SK-N-SH treated with all-trans-retinoic acid at 6 μM for 48 hours (cell line): ENCODE measurements around the gene OR51B5.

Experiments used
- ATAC-seq: fragments of 200-7000 bp; cut with Tn5 transposase; 3 replicates; pipeline ENCODE4 v1.9.1; 2020; ENCODE audit warnings: mild to moderate bottlenecking, moderate library complexity
- ARNTL ChIP-seq: fragments of 450-650 bp; formaldehyde crosslinking; IDR thresholded peaks from 2 replicates; pipeline ENCODE4 v1.5.0; 2020; ENCODE audit warnings: low read depth, mild to moderate bottlenecking, moderate library complexity, borderline replicate concordance
- BACH2 ChIP-seq: fragments of 250-450 bp; sonication (Bioruptor Pico); IDR thresholded peaks from 2 replicates; pipeline ENCODE4 v1.9.0; 2021; ENCODE audit warnings: mild to moderate bottlenecking, borderline replicate concordance
- CREB5 ChIP-seq: fragments of 250-450 bp; sonication (Bioruptor Pico); IDR thresholded peaks from 2 replicates; pipeline ENCODE4 v1.5.1; 2020; ENCODE audit warnings: low read depth, mild to moderate bottlenecking, moderate library complexity
- CSDC2 ChIP-seq: fragments of 250-450 bp; sonication (Bioruptor Pico); IDR thresholded peaks from 2 replicates; pipeline ENCODE4 v1.5.0; 2020; ENCODE audit warnings: mild to moderate bottlenecking, moderate library complexity
- CSRNP3 ChIP-seq: fragments of 250-450 bp; sonication (Bioruptor Pico); IDR thresholded peaks from 2 replicates; pipeline ENCODE4 v1.5.1; 2021; ENCODE audit warnings: mild to moderate bottlenecking, moderate library complexity
- ESRRG ChIP-seq: fragments of 250-450 bp; sonication (Bioruptor Pico); IDR thresholded peaks from 2 replicates; pipeline ENCODE4 v1.6.1; 2021; ENCODE audit warnings: mild to moderate bottlenecking
- GLIS3 ChIP-seq: fragments of 250-450 bp; sonication (Bioruptor Pico); IDR thresholded peaks from 2 replicates; pipeline ENCODE4 v1.5.0; 2020; ENCODE audit warnings: mild to moderate bottlenecking, moderate library complexity
- ISL1 ChIP-seq: fragments of 250-450 bp; sonication (Bioruptor Pico); IDR thresholded peaks from 2 replicates; pipeline ENCODE4 v2.1.2; 2022; ENCODE audit warnings: mild to moderate bottlenecking, moderate library complexity
- OSR1 ChIP-seq: fragments of 250-450 bp; sonication (Bioruptor Pico); IDR thresholded peaks from 2 replicates; pipeline ENCODE4 v1.8.0; 2022; ENCODE audit warnings: moderate library complexity, mild to moderate bottlenecking, inconsistent platforms
- PATZ1 ChIP-seq: fragments of 250-450 bp; sonication (Bioruptor Pico); IDR thresholded peaks from 2 replicates; pipeline ENCODE4 v1.8.0; 2020; ENCODE audit warnings: mild to moderate bottlenecking, moderate library complexity, borderline replicate concordance
- POU6F1 ChIP-seq: fragments of 250-450 bp; sonication (Bioruptor Pico); IDR thresholded peaks from 2 replicates; pipeline ENCODE4 v1.8.0; 2021; ENCODE audit warnings: low read depth, mild to moderate bottlenecking, moderate library complexity, borderline replicate concordance
- PPARA ChIP-seq: fragments of 250-450 bp; sonication (Bioruptor Pico); IDR thresholded peaks from 2 replicates; pipeline ENCODE4 v1.5.0; 2020; ENCODE audit warnings: mild to moderate bottlenecking, borderline replicate concordance
- RARB ChIP-seq: fragments of 250-450 bp; sonication (Bioruptor Pico); IDR thresholded peaks from 2 replicates; pipeline ENCODE4 v1.8.0; 2021; ENCODE audit warnings: mild to moderate bottlenecking, moderate library complexity
- SNAI2 ChIP-seq: fragments of 250-450 bp; sonication (Bioruptor Pico); IDR thresholded peaks from 2 replicates; pipeline ENCODE4 v1.5.0; 2020; ENCODE audit warnings: mild to moderate bottlenecking, moderate library complexity
- TCF4 ChIP-seq: fragments of 250-450 bp; sonication (Bioruptor Pico); IDR thresholded peaks from 2 replicates; pipeline ENCODE4 v1.8.0; 2021; ENCODE audit warnings: mild to moderate bottlenecking, moderate library complexity, borderline replicate concordance
- TOX ChIP-seq: fragments of 250-450 bp; sonication (Bioruptor Pico); IDR thresholded peaks from 2 replicates; pipeline ENCODE4 v1.8.0; 2021; ENCODE audit warnings: mild to moderate bottlenecking, moderate library complexity, borderline replicate concordance
- TSHZ2 ChIP-seq: fragments of 250-450 bp; sonication (Bioruptor Pico); IDR thresholded peaks from 2 replicates; pipeline ENCODE4 v1.5.0; 2020; ENCODE audit warnings: mild to moderate bottlenecking, moderate library complexity
- ZC3H10 ChIP-seq: fragments of 250-450 bp; sonication (Bioruptor Pico); IDR thresholded peaks from 2 replicates; pipeline ENCODE4 v1.5.1; 2021; ENCODE audit warnings: mild to moderate bottlenecking, moderate library complexity
- ZFP3 ChIP-seq: fragments of 250-450 bp; sonication (Bioruptor Pico); IDR thresholded peaks from 2 replicates; pipeline ENCODE4 v1.5.0; 2020; ENCODE audit warnings: mild to moderate bottlenecking, moderate library complexity
- ZFP30 ChIP-seq: fragments of 450-650 bp; formaldehyde crosslinking; IDR thresholded peaks from 2 replicates; pipeline ENCODE4 v1.5.0; 2022; ENCODE audit warnings: mild to moderate bottlenecking, moderate library complexity
- ZNF565 ChIP-seq: fragments of 450-650 bp; formaldehyde crosslinking; conservative IDR thresholded peaks from 2 replicates; pipeline ENCODE4 v1.5.0; 2020; ENCODE audit warnings: low read depth, mild to moderate bottlenecking, moderate library complexity
- ZNF70 ChIP-seq: fragments of 450-650 bp; formaldehyde crosslinking; IDR thresholded peaks from 2 replicates; pipeline ENCODE4 v1.5.0; 2020; ENCODE audit warnings: mild to moderate bottlenecking, moderate library complexity
- ZNF8 ChIP-seq: fragments of 450-650 bp; formaldehyde crosslinking; IDR thresholded peaks from 2 replicates; pipeline ENCODE4 v1.5.0; 2020; ENCODE audit warnings: mild to moderate bottlenecking, moderate library complexity

The OR51B5 gene

GRCh38 chr11:5368502-5369043, 25.2 kb upstream of the OR51B5 start:
- no peak for ATAC-seq
- TF ChIP-seq PPARA (CRISPR knock-in tag) (no peak), ESRRG (CRISPR knock-in tag) (no peak)

GRCh38 chr11:5367448-5368074, 24.2 kb upstream of the OR51B5 start:
- ATAC-seq = peak; percentile 76
- TF ChIP-seq TCF4 (CRISPR knock-in tag) = peak; percentile 65
- peak; percentile 97 for TF ChIP-seq ISL1
- TF ChIP-seq ZC3H10 (CRISPR knock-in tag) = no peak
- TF ChIP-seq CREB5 (CRISPR knock-in tag) = peak; percentile 85; the same call in 1 of the 2 replicates
- TF ChIP-seq ZFP30 (CRISPR knock-in tag) = peak; percentile 60; the same call in 1 of the 2 replicates
- TF ChIP-seq ZNF70 (CRISPR knock-in tag) = 0 out of 2 replicates have a peak, but pooled peaks have one; percentile 17
- peak; percentile 93; the same call in 1 of the 2 replicates for TF ChIP-seq PATZ1
- TF ChIP-seq ZFP3 (CRISPR knock-in tag) = peak; percentile 98
- peak; percentile 96 for TF ChIP-seq OSR1 (CRISPR knock-in tag)
- TF ChIP-seq BACH2 (CRISPR knock-in tag) = peak; percentile 40; the same call in 1 of the 2 replicates
- peak; percentile 54; the same call in 1 of the 2 replicates for TF ChIP-seq ZNF8
- TF ChIP-seq SNAI2 (CRISPR knock-in tag) = peak; percentile 99
- TF ChIP-seq POU6F1 (CRISPR knock-in tag) = 0 out of 2 replicates have a peak, but pooled peaks have one; percentile 32
- peak; percentile 79; the same call in 1 of the 2 replicates for TF ChIP-seq ESRRG (CRISPR knock-in tag)
- TF ChIP-seq CSRNP3 = no peak
- TF ChIP-seq ZNF565 = peak; percentile 72; the same call in 1 of the 2 replicates
- no peak for TF ChIP-seq ARNTL (CRISPR knock-in tag)
- no peak for TF ChIP-seq PPARA (CRISPR knock-in tag)
- TF ChIP-seq CSDC2 (CRISPR knock-in tag) = peak; percentile 100
- TF ChIP-seq TSHZ2 (CRISPR knock-in tag) = peak; percentile 77
- TF ChIP-seq TOX (CRISPR knock-in tag) = 0 out of 2 replicates have a peak, but pooled peaks have one; percentile 28
- peak; percentile 99 for TF ChIP-seq GLIS3
- TF ChIP-seq RARB (CRISPR knock-in tag) = no peak
